Neural cell (in vitro differentiated cells): ENCODE measurements around the gene TLE4. TPM values are rescaled to one million over a fixed set of nuclear protein-coding genes. Genes with fewer than 3 reads are reported as not detected.

ENCODE experiments used
- H2AFZ ChIP-seq: fragments of 200-600, 300-800 bp; sonication (generic), shearing (Covaris generic); 2 replicates; pipeline ENCODE4 v1.6.0; 2014; ENCODE audit warnings: low read depth, mild to moderate bottlenecking, antibody characterized with exemption, low read length, moderate library complexity
- H3F3A ChIP-seq: fragments of 200-600 bp; shearing (Covaris generic); 2 replicates; pipeline ENCODE4 v1.6.1; 2016; ENCODE audit warnings: mild to moderate bottlenecking, moderate library complexity, mixed read lengths, antibody characterized with exemption, low read length; ENCODE audit not compliant: insufficient read depth, poor library complexity, severe bottlenecking
- H3K27ac ChIP-seq: fragments of 200-600, 300-800 bp; sonication (generic), shearing (Covaris generic); 2 replicates; pipeline ENCODE4 v1.5.1; 2014; ENCODE audit warnings: mild to moderate bottlenecking, low read length, moderate library complexity
- H3K27me3 ChIP-seq: fragments of 300-800, 200-600 bp; sonication (generic), shearing (Covaris generic); 2 replicates; pipeline ENCODE4 v1.6.0; 2014; ENCODE audit warnings: mild to moderate bottlenecking, low read depth, low read length, moderate library complexity; ENCODE audit not compliant: insufficient read depth
- H3K36me3 ChIP-seq: fragments of 300-800, 200-600 bp; sonication (generic), shearing (Covaris generic); 2 replicates; pipeline ENCODE4 v1.5.1; 2014; ENCODE audit warnings: mild to moderate bottlenecking, antibody characterized with exemption, low read length, moderate library complexity; ENCODE audit not compliant: insufficient read depth
- H3K4me2 ChIP-seq: fragments of 300-800, 200-600 bp; sonication (generic), shearing (Covaris generic); 2 replicates; pipeline ENCODE4 v1.6.0; 2014; ENCODE audit warnings: mild to moderate bottlenecking, low read length
- H3K4me3 ChIP-seq: fragments of 300-800, 200-600 bp; sonication (generic), shearing (Covaris generic); 2 replicates; pipeline ENCODE4 v1.5.1; 2014; ENCODE audit warnings: mild to moderate bottlenecking, low read length, moderate library complexity
- H3K79me2 ChIP-seq: fragments of 200-600 bp; shearing (Covaris generic); replicated peaks from 2 replicates; pipeline ENCODE4 v1.6.0; 2014; ENCODE audit warnings: mild to moderate bottlenecking, low read length, moderate library complexity; ENCODE audit not compliant: insufficient read depth
- H3K9ac ChIP-seq: fragments of 300-800, 200-600 bp; sonication (generic), shearing (Covaris generic); 2 replicates; pipeline ENCODE4 v1.6.1; 2016; ENCODE audit warnings: mild to moderate bottlenecking, low read length, mixed read lengths
- H3K9me2 ChIP-seq: fragments of 200-600 bp; shearing (Covaris generic); 2 replicates; pipeline ENCODE4 v1.6.1; 2016; ENCODE audit warnings: mild to moderate bottlenecking, low read length, mixed read lengths; ENCODE audit not compliant: insufficient read depth
- H3K9me3 ChIP-seq: fragments of 200-600, 300-800 bp; sonication (generic), shearing (Covaris generic); 2 replicates; pipeline ENCODE4 v1.6.1; 2016; ENCODE audit warnings: mild to moderate bottlenecking, mixed run types, low read length, moderate library complexity, mixed read lengths
- H4K20me1 ChIP-seq: fragments of 200-600 bp; shearing (Covaris generic); 2 replicates; pipeline ENCODE4 v1.6.1; 2016; ENCODE audit warnings: mild to moderate bottlenecking, mixed run types; ENCODE audit not compliant: insufficient read depth
- CTCF ChIP-seq: fragments of 450-650 bp; IDR thresholded peaks from 2 replicates; pipeline ENCODE4 v1.5.1; 2014; ENCODE audit warnings: antibody characterized with exemption, mild to moderate bottlenecking, moderate library complexity; ENCODE audit not compliant: poor library complexity, severe bottlenecking
- EP300 ChIP-seq: fragments of 450-650 bp; conservative IDR thresholded peaks from 2 replicates; pipeline ENCODE4 v1.6.1; 2014; ENCODE audit warnings: antibody characterized with exemption, mild to moderate bottlenecking, moderate library complexity; ENCODE audit not compliant: poor library complexity, severe bottlenecking
- EZH2 ChIP-seq: fragments of 200-600, 300-800 bp; shearing (Covaris generic), sonication (generic); IDR thresholded peaks from 2 replicates; pipeline ENCODE4 v1.6.1; 2014; ENCODE audit warnings: antibody characterized with exemption, low read length, borderline replicate concordance, mild to moderate bottlenecking; ENCODE audit not compliant: insufficient read depth, poor library complexity, severe bottlenecking
- MXI1 ChIP-seq: fragments of 450-650 bp; conservative IDR thresholded peaks from 2 replicates; pipeline ENCODE4 v1.6.1; 2014; ENCODE audit warnings: antibody characterized with exemption, mild to moderate bottlenecking; ENCODE audit not compliant: poor library complexity, severe bottlenecking
- POLR2AphosphoS5 ChIP-seq: IDR thresholded peaks from 2 replicates; pipeline ENCODE4 v1.6.1; 2012
- RAD21 ChIP-seq: fragments of 450-650 bp; conservative IDR thresholded peaks from 2 replicates; pipeline ENCODE4 v1.6.1; 2014; ENCODE audit warnings: antibody characterized with exemption, mild to moderate bottlenecking, moderate library complexity
- REST ChIP-seq: IDR thresholded peaks from 2 replicates; pipeline ENCODE4 v1.6.1; 2012; ENCODE audit warnings: borderline replicate concordance
- SMC3 ChIP-seq: fragments of 450-650 bp; conservative IDR thresholded peaks from 2 replicates; pipeline ENCODE4 v1.6.1; 2014; ENCODE audit warnings: antibody characterized with exemption, mild to moderate bottlenecking, moderate library complexity; ENCODE audit not compliant: poor library complexity
- TAF1 ChIP-seq: IDR thresholded peaks from 2 replicates; pipeline ENCODE4 v1.6.1; 2012; ENCODE audit warnings: low read depth
- polyA plus RNA-seq: library from polyadenylated mRNA; depleted of rRNA; stranded (reverse); fragments of >200 nt; gene quantifications from 2 replicates; pipeline ENCODE4 v1.2.3, GENCODE V29; 2014

The TLE4 gene
- polyA plus RNA-seq, 1 donor from 2014 or later = 143 TPM

DNA sequence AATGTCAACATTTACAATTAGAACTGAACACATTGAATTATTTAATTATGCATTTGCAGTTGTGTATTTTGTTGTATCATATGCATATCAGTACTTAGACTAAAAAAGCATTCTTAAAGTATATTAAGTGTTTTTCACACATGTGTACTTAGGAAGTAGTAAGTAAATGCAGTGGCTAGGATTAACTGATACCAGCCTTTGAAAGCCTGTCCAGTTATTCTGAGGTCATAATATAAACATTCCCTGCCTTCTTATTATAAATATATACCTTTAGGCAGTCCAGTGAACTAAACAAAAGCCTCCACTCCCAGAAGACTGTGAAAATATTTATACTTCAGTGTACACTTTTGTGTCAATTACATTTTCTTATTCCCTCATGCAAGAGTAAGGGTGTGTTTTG, 83.8 kb downstream of the TLE4 start:
- TF ChIP-seq MXI1 (no peak), TAF1 (no peak), EP300 (no peak)
- Histone ChIP-seq H4K20me1 (no peaks in the 10 kb centered on the region), H3K9ac (no peak overlapping the region), H2AFZ (no peak overlapping the region), H3K9me2 (no peaks in the 10 kb centered on the region), H3K9me3 (no peaks in the 10 kb centered on the region), H3K27ac (no peak overlapping the region), H3K79me2 (peaks cover 28% of the 10 kb centered on the region), H3K36me3 (peaks cover 10% of the 10 kb centered on the region), H3K4me2 (no peak overlapping the region), H3F3A (no peaks in the 10 kb centered on the region), H3K4me3 (no peak overlapping the region), H3K27me3 (no peaks in the 10 kb centered on the region)

- Histone ChIP-seq H3K4me2 (no peak overlapping the region), H2AFZ (no peak overlapping the region), H3K27ac (no peak overlapping the region), H3F3A (no peaks in the 10 kb centered on the region), H3K9ac (no peak overlapping the region), H4K20me1 (no peaks in the 10 kb centered on the region), H3K4me3 (no peak overlapping the region), H3K36me3 (peaks cover 10% of the 10 kb centered on the region), H3K27me3 (no peaks in the 10 kb centered on the region), H3K79me2 (peaks cover 35% of the 10 kb centered on the region), H3K9me2 (no peaks in the 10 kb centered on the region), H3K9me3 (no peaks in the 10 kb centered on the region)
- TF ChIP-seq EP300 = no peak
- TF ChIP-seq RAD21 = no peak
- TF ChIP-seq TAF1 = no peak
- TF ChIP-seq CTCF = no peak
- TF ChIP-seq POLR2AphosphoS5 = no peak
- no peak for TF ChIP-seq SMC3
- no peak for TF ChIP-seq REST
- no peak for TF ChIP-seq MXI1
- TF ChIP-seq EZH2 = no peak
Measured at GRCh38 chr9:79656169-79656568, 84.4 kb downstream of the TLE4 start.

GRCh38 chr9:79657891-79658290, 86.1 kb downstream of the TLE4 start:
- H3K4me2 ChIP-seq = no peak overlapping the region
- no peak overlapping the region for H3K27ac ChIP-seq
- H3K27me3 ChIP-seq = no peaks in the 10 kb centered on the region
- H3K9ac ChIP-seq = no peak overlapping the region
- H3K36me3 ChIP-seq = peaks cover 10% of the 10 kb centered on the region
- H3K4me3 ChIP-seq = no peak overlapping the region
- TF ChIP-seq TAF1 = no peak
- TF ChIP-seq SMC3 = no peak
- no peak for TF ChIP-seq RAD21
- TF ChIP-seq EP300 = no peak
- TF ChIP-seq CTCF = no peak
- no peak for TF ChIP-seq EZH2
- TF ChIP-seq REST = no peak
- no peak for TF ChIP-seq MXI1
- no peaks in the 10 kb centered on the region for H3K9me3 ChIP-seq
- H3K9me2 ChIP-seq = no peaks in the 10 kb centered on the region
- H4K20me1 ChIP-seq = no peaks in the 10 kb centered on the region
- peaks cover 41% of the 10 kb centered on the region for H3K79me2 ChIP-seq
- H2AFZ ChIP-seq = no peak overlapping the region
- H3F3A ChIP-seq = peaks cover 3% of the 10 kb centered on the region
